Measurements from ENCODE around the gene BRINP1. TPM values are rescaled to one million over a fixed set of nuclear protein-coding genes. Genes with fewer than 3 reads are reported as not detected.
A peak's percentile ranks its signal among the peaks of the same experiment; 100 is the strongest.

Gene BRINP1
- total RNA-seq, 1 experiment from 2014 or later: 14.0 TPM

- no peak for DNase-seq
- Histone ChIP-seq H3K14ac (ENCODE audit: insufficient read depth, low read length) (no peak overlapping the region), H3K56ac (ENCODE audit: insufficient read length, low read depth, low read length) (no peak overlapping the region), H4K20me1 (ENCODE audit: control insufficient read depth, insufficient read depth, insufficient read length) (no peaks in the 10 kb centered on the region), H3K9ac (ENCODE audit: extremely low read depth, insufficient read length, low read length) (no peak overlapping the region), H2BK12ac (ENCODE audit: insufficient read length, low read depth, low read length) (no peak overlapping the region), H3K4me1 (ENCODE audit: insufficient read depth, low read length) (peaks cover 24% of the 10 kb centered on the region), H2AK5ac (ENCODE audit: insufficient read length, low read length) (no peak overlapping the region), H4K91ac (ENCODE audit: insufficient read length, low read depth, low read length) (no peak overlapping the region), H4K8ac (replicated peaks; ENCODE audit: insufficient read length, low read depth, low read length) (no peak overlapping the region), H3T11ph (ENCODE audit: low read length) (no peak overlapping the region), H3K27ac (ENCODE audit: insufficient read length, low read depth, low read length) (no peak overlapping the region), H3K23me2 (ENCODE audit: insufficient read length, low read depth, low read length, poor library complexity, severe bottlenecking) (no peaks in the 10 kb centered on the region), H3K23ac (ENCODE audit: insufficient read length, low read depth, low read length) (no peak overlapping the region), H3K79me1 (ENCODE audit: insufficient read depth, low read depth, low read length, poor library complexity, severe bottlenecking) (no peaks in the 10 kb centered on the region), H3K79me2 (ENCODE audit: insufficient read depth, low read length) (no peaks in the 10 kb centered on the region), H2BK120ac (ENCODE audit: low read depth, low read length, poor library complexity, severe bottlenecking) (no peak overlapping the region), H2BK15ac (ENCODE audit: low read depth, low read length) (no peak overlapping the region), H2BK5ac (ENCODE audit: insufficient read length, low read length) (no peak overlapping the region), H2AFZ (ENCODE audit: low read length) (no peak overlapping the region), H2BK20ac (ENCODE audit: low read depth, low read length, poor library complexity, severe bottlenecking) (no peak overlapping the region), H3K4ac (ENCODE audit: low read depth, low read length) (no peak overlapping the region), H3K27me3 (ENCODE audit: insufficient read depth, low read length) (no peaks in the 10 kb centered on the region), H3K18ac (ENCODE audit: insufficient read length, low read depth, low read length) (no peak overlapping the region), H4K5ac (ENCODE audit: insufficient read length, low read depth, low read length) (no peak overlapping the region), H3K4me2 (ENCODE audit: insufficient read depth, insufficient read length, low read length) (no peak overlapping the region), H3K9me3 (ENCODE audit: control insufficient read depth, low read depth, low read length) (no peaks in the 10 kb centered on the region)
- no peak for TF ChIP-seq CTCF (conservative IDR thresholded peaks at IDR 0.05)
- Mint-ChIP-seq H3K4me1 (peaks cover 58 to 74% of the 10 kb centered on the region in 2 experiments), H3K4me3 (peak overlapping the region in 1 of 2 experiments; percentile 20; a peak in 2 of 5 replicates), H3K9me3 (peaks cover 5 to 7% of the 10 kb centered on the region in 2 experiments), H3K27me3 (ENCODE audit: low read depth) (peaks cover 6% of the 10 kb centered on the region), H3K36me3 (ENCODE audit: insufficient read depth in 1 of 3, low read depth in 3 of 3) (peaks cover 6 to 7% (median 6%) of the 10 kb centered on the region in 3 experiments), H3K27ac (peak overlapping the region in 2 of 3 experiments; percentile 5 to 21; a peak in 2 of 7 replicates)
- WGBS (ENCODE audit: extremely low coverage, insufficient read length, low lambda C conversion rate): no CpG with 5 or more reads among the region's 5 CpGs
Observed at GRCh38 chr9:119334745-119335144, 34.5 kb downstream of the BRINP1 start.

Data from H9 (cell line).